Stomach (tissue), 4 donors: Measurements from ENCODE around the gene OSBPL9.

Source experiments
- POLR2A ChIP-seq, 4 donors: fragments of 450-650 bp; IDR thresholded peaks; one replicate each; pipeline ENCODE4 v1.6.1; 2016; ENCODE audit warnings: antibody characterized with exemption in 4 of 4, control low read depth in 2 of 4, mild to moderate bottlenecking in 1 of 4, moderate library complexity in 1 of 4
- TF ChIP-seq, protein P1 (sequence below), 7 experiments: fragments of 450-650 bp in 4 of 7; fragments of 200-600 bp in 3 of 7; sonication (generic) in 3 of 7; IDR thresholded peaks; one replicate each; pipeline ENCODE4 v1.5.1; 2016 to 2019; ENCODE audit warnings: antibody characterized with exemption in 7 of 7, control low read depth in 2 of 7, mild to moderate bottlenecking in 1 of 7

DNA sequence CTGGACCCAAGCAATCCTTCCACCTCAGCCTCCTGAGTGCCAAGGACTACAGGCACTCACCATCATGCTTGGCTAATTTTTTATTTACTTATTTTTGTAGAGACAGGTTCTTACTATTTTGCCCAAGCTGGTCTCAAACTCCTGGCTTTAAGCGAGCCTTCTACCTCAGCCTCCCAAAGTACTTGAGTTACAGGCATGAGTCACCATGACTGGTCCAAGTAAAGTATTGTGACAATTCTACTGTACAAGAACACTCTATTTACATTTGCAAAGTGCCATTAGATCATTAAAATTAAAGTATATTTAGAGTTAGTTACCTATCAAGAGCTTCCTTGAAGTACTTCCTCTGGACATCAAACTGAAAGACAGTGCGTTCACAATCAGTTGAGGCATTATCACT is 216.8 kb downstream of the OSBPL9 start:
- TF ChIP-seq, protein P1, sequence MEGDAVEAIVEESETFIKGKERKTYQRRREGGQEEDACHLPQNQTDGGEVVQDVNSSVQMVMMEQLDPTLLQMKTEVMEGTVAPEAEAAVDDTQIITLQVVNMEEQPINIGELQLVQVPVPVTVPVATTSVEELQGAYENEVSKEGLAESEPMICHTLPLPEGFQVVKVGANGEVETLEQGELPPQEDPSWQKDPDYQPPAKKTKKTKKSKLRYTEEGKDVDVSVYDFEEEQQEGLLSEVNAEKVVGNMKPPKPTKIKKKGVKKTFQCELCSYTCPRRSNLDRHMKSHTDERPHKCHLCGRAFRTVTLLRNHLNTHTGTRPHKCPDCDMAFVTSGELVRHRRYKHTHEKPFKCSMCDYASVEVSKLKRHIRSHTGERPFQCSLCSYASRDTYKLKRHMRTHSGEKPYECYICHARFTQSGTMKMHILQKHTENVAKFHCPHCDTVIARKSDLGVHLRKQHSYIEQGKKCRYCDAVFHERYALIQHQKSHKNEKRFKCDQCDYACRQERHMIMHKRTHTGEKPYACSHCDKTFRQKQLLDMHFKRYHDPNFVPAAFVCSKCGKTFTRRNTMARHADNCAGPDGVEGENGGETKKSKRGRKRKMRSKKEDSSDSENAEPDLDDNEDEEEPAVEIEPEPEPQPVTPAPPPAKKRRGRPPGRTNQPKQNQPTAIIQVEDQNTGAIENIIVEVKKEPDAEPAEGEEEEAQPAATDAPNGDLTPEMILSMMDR (IDR thresholded peaks at IDR 0.05), result no peak
- no peak for TF ChIP-seq POLR2A (IDR thresholded peaks at IDR 0.05)
